OCI-LY3 (cell line): Measurements from ENCODE around the gene PLIN5.

Source experiments
- H2AFZ ChIP-seq: fragments of 200-600, 300-600 bp; shearing (Covaris generic); 2 replicates; pipeline ENCODE4 v1.6.0; 2014; ENCODE audit warnings: antibody characterized with exemption, low read depth, low read length
- H3K27ac ChIP-seq: fragments of 200-600, 300-600 bp; sonication (generic); 2 replicates; pipeline ENCODE4 v1.5.1; 2014; ENCODE audit warnings: mild to moderate bottlenecking, low read length, moderate library complexity, mixed read lengths
- H3K27me3 ChIP-seq: fragments of 200-600, 300-600 bp; sonication (generic); 2 replicates; pipeline ENCODE4 v1.6.1; 2014; ENCODE audit warnings: low read depth, low read length, mixed read lengths
- H3K36me3 ChIP-seq: fragments of 200-600, 300-600 bp; sonication (generic); replicated peaks from 2 replicates; pipeline ENCODE3; 2014; ENCODE audit warnings: low read depth, low read length, mixed read lengths
- H3K4me1 ChIP-seq: fragments of 300-600, 200-600 bp; sonication (generic); 2 replicates; pipeline ENCODE4 v1.6.1; 2014; ENCODE audit warnings: low read length, mixed read lengths
- H3K4me2 ChIP-seq: fragments of 200-600, 300-600 bp; sonication (generic); 2 replicates; pipeline ENCODE4 v1.6.1; 2014; ENCODE audit warnings: low read length, mixed read lengths
- H3K4me3 ChIP-seq: fragments of 300-600, 200-600 bp; sonication (generic); 2 replicates; pipeline ENCODE4 v1.5.1; 2014; ENCODE audit warnings: antibody characterized with exemption, mild to moderate bottlenecking, low read length, moderate library complexity
- H3K79me2 ChIP-seq: fragments of 300-600, 200-600 bp; shearing (Covaris generic); 2 replicates; pipeline ENCODE4 v1.6.1; 2014; ENCODE audit warnings: mild to moderate bottlenecking, low read length, mixed read lengths
- H3K9ac ChIP-seq: fragments of 300-600, 200-600 bp; shearing (Covaris generic); 2 replicates; pipeline ENCODE4 v1.6.0; 2014; ENCODE audit warnings: mild to moderate bottlenecking, low read length, moderate library complexity
- H3K9me3 ChIP-seq: fragments of 200-600, 300-600 bp; shearing (Covaris generic); 2 replicates; pipeline ENCODE4 v1.6.1; 2014; ENCODE audit warnings: low read length, mixed read lengths; ENCODE audit not compliant: insufficient read depth
- H4K20me1 ChIP-seq: fragments of 200-600, 300-600 bp; sonication (generic); 2 replicates; pipeline ENCODE4 v1.6.1; 2016; ENCODE audit warnings: low read length, mixed read lengths; ENCODE audit not compliant: insufficient read depth
- EZH2phosphoT487 ChIP-seq: fragments of 200-600 bp; shearing (Covaris generic); IDR thresholded peaks from 2 replicates; pipeline ENCODE4 v1.6.1; 2018; ENCODE audit warnings: antibody characterized with exemption, mixed run types, low read depth
- TF ChIP-seq, protein P1 (sequence below): fragments of 200-600, 300-600 bp; sonication (generic); IDR thresholded peaks from 2 replicates; pipeline ENCODE4 v1.5.1; 2014; ENCODE audit warnings: antibody characterized with exemption, low read length, low read depth

The PLIN5 gene

DNA sequence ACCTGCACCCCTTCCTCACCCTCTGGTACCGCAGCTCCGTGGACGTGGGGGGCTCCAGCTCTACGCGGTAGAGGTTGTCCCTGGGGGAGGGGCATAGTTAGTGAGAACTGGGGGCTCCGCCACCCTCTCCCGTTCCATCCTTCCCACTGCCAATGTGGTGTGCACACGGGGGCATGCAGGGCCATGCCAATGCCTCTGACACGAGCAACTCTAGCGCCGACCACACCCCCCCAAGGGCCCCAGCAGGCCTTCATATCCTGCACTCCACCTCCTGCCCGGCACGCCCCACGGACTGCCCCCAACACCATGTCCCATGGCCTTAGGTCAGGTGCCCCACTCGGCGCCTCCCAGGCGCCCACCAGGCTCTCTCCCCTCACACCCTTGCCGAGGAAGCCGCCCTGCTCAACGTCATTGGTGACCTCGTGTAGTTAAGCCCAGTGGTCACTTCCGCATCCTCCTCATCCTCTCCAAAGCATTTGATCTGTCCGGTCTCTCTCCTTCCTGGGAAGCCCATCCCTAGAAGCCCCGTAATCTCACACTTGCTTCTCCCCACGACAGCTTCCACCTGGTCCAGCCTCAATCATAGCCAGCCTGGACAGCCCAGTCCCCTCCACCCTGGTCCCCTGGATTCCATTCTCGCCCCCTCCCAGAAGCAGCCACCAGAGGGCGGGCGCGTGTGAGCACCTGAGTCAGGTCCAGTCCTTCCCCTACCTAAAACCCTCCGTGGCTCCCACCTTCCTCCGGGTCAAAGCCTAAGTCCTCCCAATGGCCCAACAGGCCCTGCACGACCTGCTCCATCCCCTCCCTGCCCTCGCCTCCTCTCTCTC is 22.3 kb upstream of the PLIN5 start:
- Histone ChIP-seq H3K4me2 (no peak overlapping the region), H3K27me3 (no peaks in the 10 kb centered on the region), H3K79me2 (no peaks in the 10 kb centered on the region), H3K27ac (no peak overlapping the region), H3K36me3 (peaks cover 35% of the 10 kb centered on the region), H3K4me3 (no peak overlapping the region), H3K9ac (no peak overlapping the region), H3K9me3 (no peaks in the 10 kb centered on the region), H2AFZ (no peak overlapping the region), H4K20me1 (peaks cover 4% of the 10 kb centered on the region; the same call in 1 of the 2 replicates), H3K4me1 (no peaks in the 10 kb centered on the region)
- TF ChIP-seq, protein P1, sequence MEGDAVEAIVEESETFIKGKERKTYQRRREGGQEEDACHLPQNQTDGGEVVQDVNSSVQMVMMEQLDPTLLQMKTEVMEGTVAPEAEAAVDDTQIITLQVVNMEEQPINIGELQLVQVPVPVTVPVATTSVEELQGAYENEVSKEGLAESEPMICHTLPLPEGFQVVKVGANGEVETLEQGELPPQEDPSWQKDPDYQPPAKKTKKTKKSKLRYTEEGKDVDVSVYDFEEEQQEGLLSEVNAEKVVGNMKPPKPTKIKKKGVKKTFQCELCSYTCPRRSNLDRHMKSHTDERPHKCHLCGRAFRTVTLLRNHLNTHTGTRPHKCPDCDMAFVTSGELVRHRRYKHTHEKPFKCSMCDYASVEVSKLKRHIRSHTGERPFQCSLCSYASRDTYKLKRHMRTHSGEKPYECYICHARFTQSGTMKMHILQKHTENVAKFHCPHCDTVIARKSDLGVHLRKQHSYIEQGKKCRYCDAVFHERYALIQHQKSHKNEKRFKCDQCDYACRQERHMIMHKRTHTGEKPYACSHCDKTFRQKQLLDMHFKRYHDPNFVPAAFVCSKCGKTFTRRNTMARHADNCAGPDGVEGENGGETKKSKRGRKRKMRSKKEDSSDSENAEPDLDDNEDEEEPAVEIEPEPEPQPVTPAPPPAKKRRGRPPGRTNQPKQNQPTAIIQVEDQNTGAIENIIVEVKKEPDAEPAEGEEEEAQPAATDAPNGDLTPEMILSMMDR: peak; percentile 35
- TF ChIP-seq EZH2phosphoT487: no peak

DNA sequence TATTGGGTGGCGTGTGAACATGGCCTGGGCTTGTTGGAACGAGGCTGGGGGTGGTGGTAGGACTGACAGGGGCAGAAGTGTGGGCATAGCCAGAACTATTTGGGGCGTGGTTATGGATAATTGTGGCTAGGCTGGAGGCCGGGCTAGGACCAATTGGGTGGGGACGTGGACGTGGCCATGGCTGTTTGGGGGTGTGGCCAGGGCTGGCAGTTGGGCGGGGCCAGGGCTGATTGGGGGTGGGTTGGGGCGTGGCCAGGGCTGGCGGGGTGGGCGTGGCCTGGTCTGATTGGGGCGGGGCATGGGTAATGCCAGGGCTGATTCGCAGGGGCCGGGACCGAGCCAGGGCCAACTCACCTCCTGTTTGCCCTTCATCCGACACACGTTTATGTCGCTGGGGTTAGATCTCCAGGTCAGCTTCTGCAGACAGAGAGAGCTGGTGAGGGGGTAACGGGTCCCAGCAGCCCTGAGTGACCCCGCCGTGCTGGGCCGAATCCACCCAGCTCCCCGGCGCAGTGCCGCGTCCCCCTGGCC is 21.6 kb upstream of the PLIN5 start:
- Histone ChIP-seq H3K27me3 (no peaks in the 10 kb centered on the region), H3K9me3 (no peaks in the 10 kb centered on the region), H4K20me1 (peaks cover 4% of the 10 kb centered on the region; the same call in 1 of the 2 replicates), H3K4me1 (no peaks in the 10 kb centered on the region), H3K36me3 (peaks cover 40% of the 10 kb centered on the region), H3K79me2 (no peaks in the 10 kb centered on the region), H3K9ac (no peak overlapping the region), H2AFZ (no peak overlapping the region), H3K4me2 (no peak overlapping the region), H3K4me3 (no peak overlapping the region), H3K27ac (no peak overlapping the region)
- TF ChIP-seq EZH2phosphoT487: no peak
- TF ChIP-seq, protein P1: no peak

DNA sequence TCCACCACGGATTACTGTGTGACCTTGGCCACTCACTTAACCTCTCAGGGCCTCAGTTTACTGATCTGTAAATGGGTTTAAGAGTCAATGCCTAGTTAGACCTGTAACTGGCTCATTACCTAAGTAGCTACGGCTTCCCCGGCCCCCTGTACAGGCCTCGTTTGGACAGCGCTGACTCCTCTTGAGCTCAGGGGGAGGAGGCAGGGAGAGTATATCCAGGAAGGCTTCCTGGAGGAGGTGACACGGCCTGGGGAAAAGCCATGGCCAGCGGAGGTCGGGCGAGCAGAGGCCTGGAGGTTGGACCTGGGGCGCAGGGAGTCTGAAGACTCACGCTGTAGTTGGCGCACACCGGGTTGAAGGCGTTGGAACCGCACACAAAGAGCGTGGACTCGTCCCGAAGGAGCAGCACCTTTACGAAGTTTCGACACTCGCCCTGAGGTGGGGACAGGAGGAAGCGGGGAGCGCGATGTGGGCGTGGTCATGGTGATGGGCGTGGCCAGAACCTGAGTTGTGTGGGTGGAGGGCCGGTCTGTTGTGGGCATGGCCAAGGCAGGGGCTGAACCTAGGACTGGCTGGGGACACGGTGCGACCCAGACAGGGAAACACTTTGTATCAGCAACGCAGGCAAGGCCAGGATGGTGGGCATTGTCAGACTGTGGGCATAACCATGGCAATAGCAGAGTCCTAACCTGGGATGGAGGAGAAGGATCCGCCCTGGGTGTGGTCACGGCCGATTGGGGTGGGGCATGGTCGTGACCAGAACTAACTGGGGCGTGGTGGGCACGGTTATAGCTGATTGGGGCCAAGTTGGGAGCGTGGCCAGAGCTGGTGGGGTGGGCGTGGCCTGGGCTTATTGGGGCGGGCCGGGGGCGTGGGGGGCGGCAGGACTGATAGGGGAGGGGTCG is 20.9 kb upstream of the PLIN5 start:
- Histone ChIP-seq H3K9me3 (no peaks in the 10 kb centered on the region), H3K9ac (no peak overlapping the region), H2AFZ (no peak overlapping the region), H3K4me3 (no peak overlapping the region), H3K79me2 (no peaks in the 10 kb centered on the region), H3K27me3 (no peaks in the 10 kb centered on the region), H3K27ac (no peak overlapping the region), H3K4me1 (no peaks in the 10 kb centered on the region), H3K4me2 (no peak overlapping the region), H4K20me1 (peaks cover 4% of the 10 kb centered on the region; the same call in 1 of the 2 replicates), H3K36me3 (peaks cover 40% of the 10 kb centered on the region)
- TF ChIP-seq, protein P1: no peak
- TF ChIP-seq EZH2phosphoT487: no peak

DNA sequence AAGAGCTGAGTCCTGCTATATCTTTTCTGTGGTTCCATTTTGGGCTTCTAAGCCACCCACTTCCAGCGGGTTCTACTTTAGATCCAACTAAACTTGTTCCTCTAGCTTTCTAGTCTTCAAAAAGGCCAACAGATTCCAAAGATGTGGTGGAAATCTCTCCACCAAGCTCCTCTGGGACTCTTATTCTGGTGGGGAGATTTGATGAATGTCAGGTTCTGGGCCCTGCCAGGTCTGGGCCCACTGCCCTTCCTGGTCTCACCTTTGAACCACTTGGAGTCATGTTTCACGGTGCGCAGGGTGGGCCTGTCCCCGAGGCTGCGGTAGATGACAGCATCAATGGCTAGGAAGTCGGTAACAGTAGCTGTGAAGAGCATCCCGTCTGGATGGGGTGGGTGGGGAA is 19.7 kb upstream of the PLIN5 start:
- no peak overlapping the region for H3K4me2 ChIP-seq
- no peak overlapping the region for H3K9ac ChIP-seq
- no peaks in the 10 kb centered on the region for H3K4me1 ChIP-seq
- H3K4me3 ChIP-seq: no peak overlapping the region
- peaks cover 4% of the 10 kb centered on the region; the same call in 1 of the 2 replicates for H4K20me1 ChIP-seq
- no peak overlapping the region for H3K27ac ChIP-seq
- no peak overlapping the region for H2AFZ ChIP-seq
- no peaks in the 10 kb centered on the region for H3K79me2 ChIP-seq
- peaks cover 43% of the 10 kb centered on the region for H3K36me3 ChIP-seq
- H3K9me3 ChIP-seq: no peaks in the 10 kb centered on the region
- no peak for TF ChIP-seq EZH2phosphoT487
- TF ChIP-seq, protein P1: no peak
- H3K27me3 ChIP-seq: no peaks in the 10 kb centered on the region
